GM12878 (cell line): Measurements from ENCODE around the gene ZBTB21. TPM values are rescaled to one million over a fixed set of nuclear protein-coding genes. Genes with fewer than 3 reads are reported as not detected.

ENCODE experiments used
- ATAC-seq: fragments of 200-7000 bp; cut with Tn5 transposase; 3 replicates; pipeline ENCODE4 v1.9.1; 2020; ENCODE audit warnings: mild to moderate bottlenecking, moderate library complexity
- BruUV-seq: library from RNA; stranded (reverse); fragments of 400-500 nt; replicated peaks from 2 replicates; lab custom pipeline; 2021; lab: Mats Ljungman, UMichigan
- CTCF ChIA-PET: fragments of 300-600 bp; sonication (Branson Sonifier 250); formaldehyde crosslinking; extraction: SDS; loops from one replicate; lab custom pipeline; 2021; ENCODE audit warnings: inconsistent platforms; lab: Yijun Ruan, JAX
- POLR2A ChIA-PET: fragments of 350-600 bp; formaldehyde crosslinking; extraction: SDS; loops from one replicate; lab custom pipeline; 2021; ENCODE audit warnings: inconsistent platforms; lab: Charles Lee
- RAD21 ChIA-PET: fragments of 300-600 bp; sonication (Branson Sonifier 250); formaldehyde crosslinking; loops from one replicate; lab custom pipeline; 2023; ENCODE audit warnings: antibody characterized with exemption; ENCODE audit not compliant: unreplicated experiment; lab: Charles Lee
- SMC1A ChIA-PET: fragments of 300-600 bp; sonication (Branson Sonifier 250); formaldehyde crosslinking; loops from one replicate; lab custom pipeline; 2023; ENCODE audit not compliant: unreplicated experiment, uncharacterized antibody; lab: Charles Lee
- DNase-seq: peaks from one replicate; pipeline ENCODE4 v3.0.0-alpha.2; 2011; ENCODE audit warnings: low read depth, low spot score
- FAIRE-seq: peaks from 3 replicates; lab custom pipeline; 2011; peaks lifted over from hg19 to GRCh38; lab: Jason Lieb, UNC
- H2AFZ ChIP-seq: 2 replicates; pipeline ENCODE4 v1.6.0; 2011; ENCODE audit warnings: low read depth, low read length, control low read depth; ENCODE audit not compliant: control insufficient read depth
- H3K27ac ChIP-seq: 2 replicates; pipeline ENCODE4 v1.5.1; 2011; ENCODE audit warnings: control low read depth; ENCODE audit not compliant: control insufficient read depth, insufficient read depth
- H3K27me3 ChIP-seq, 2 experiments: replicated peaks in 1 of 2; 2 replicates each; pipeline versions ENCODE4 v1.6.0 to v1.6.1; 2011; ENCODE audit warnings: low read length in 1 of 2; ENCODE audit not compliant: control insufficient read depth in 2 of 2, insufficient read depth in 2 of 2
- H3K36me3 ChIP-seq, 2 experiments: 2 replicates each; pipeline ENCODE4 v1.5.1; 2011; ENCODE audit warnings: low read length in 1 of 2; ENCODE audit not compliant: control insufficient read depth in 2 of 2, insufficient read depth in 2 of 2
- H3K4me1 ChIP-seq: 2 replicates; pipeline ENCODE4 v1.6.1; 2011; ENCODE audit warnings: mild to moderate bottlenecking, low read length, moderate library complexity, mixed read lengths; ENCODE audit not compliant: control insufficient read depth, insufficient read depth
- H3K4me2 ChIP-seq: 2 replicates; pipeline ENCODE4 v1.6.0; 2011; ENCODE audit warnings: control low read depth; ENCODE audit not compliant: control insufficient read depth, insufficient read depth
- H3K4me3 ChIP-seq: fragments of 200-600 bp; sonication (generic); 2 replicates; pipeline ENCODE4 v1.5.1; 2016
- H3K79me2 ChIP-seq: 2 replicates; pipeline ENCODE4 v1.6.0; 2011; ENCODE audit warnings: low read length; ENCODE audit not compliant: control insufficient read depth, insufficient read depth
- H3K9ac ChIP-seq: 2 replicates; pipeline ENCODE4 v1.8.0; 2011; ENCODE audit warnings: low read length, control low read depth, mixed read lengths; ENCODE audit not compliant: control insufficient read depth, insufficient read depth
- H3K9me3 ChIP-seq: replicated peaks from 3 replicates; pipeline ENCODE4 v1.5.1; 2011; ENCODE audit warnings: mild to moderate bottlenecking, low read length; ENCODE audit not compliant: control insufficient read depth, insufficient read depth
- H4K20me1 ChIP-seq: 2 replicates; pipeline ENCODE4 v1.6.0; 2011; ENCODE audit not compliant: control insufficient read depth, insufficient read depth
- BRCA1 ChIP-seq: IDR thresholded peaks from 2 replicates; pipeline ENCODE4 v1.6.1; 2011; ENCODE audit warnings: low read depth, low read length, improper control_type of control experiment
- CHD1 ChIP-seq: IDR thresholded peaks from 2 replicates; pipeline ENCODE4 v1.6.1; 2012; ENCODE audit warnings: low read depth, low read length, improper control_type of control experiment
- E4F1 ChIP-seq: fragments of 450-650 bp; IDR thresholded peaks from 2 replicates; pipeline ENCODE4 v1.6.1; 2018; ENCODE audit warnings: borderline replicate concordance, mild to moderate bottlenecking; ENCODE audit not compliant: partially characterized antibody
- EGR1 ChIP-seq, 2 experiments: IDR thresholded peaks; 1 replicate in 1 of 2; 2 replicates in 1 of 2; pipeline ENCODE4 v1.6.1; 2011 to 2012; ENCODE audit warnings: low read depth in 2 of 2, low read length in 2 of 2, borderline replicate concordance in 1 of 2, mild to moderate bottlenecking in 1 of 2, moderate library complexity in 1 of 2
- FOXM1 ChIP-seq: IDR thresholded peaks from 2 replicates; pipeline ENCODE4 v1.6.1; 2012; ENCODE audit warnings: low read depth, mild to moderate bottlenecking, inconsistent platforms, low read length, moderate library complexity
- HCFC1 ChIP-seq: fragments of 150-350 bp; IDR thresholded peaks from 2 replicates; pipeline ENCODE4 v1.6.1; 2014; ENCODE audit warnings: low read length
- IRF3 ChIP-seq: fragments of 450-650 bp; IDR thresholded peaks from 2 replicates; pipeline ENCODE4 v1.6.1; 2014; ENCODE audit warnings: mild to moderate bottlenecking
- IRF4 ChIP-seq: IDR thresholded peaks from 2 replicates; pipeline ENCODE4 v1.6.1; 2011; ENCODE audit warnings: low read depth, low read length
- KLF5 ChIP-seq: fragments of 450-650 bp; IDR thresholded peaks from 2 replicates; pipeline ENCODE4 v1.6.1; 2014; ENCODE audit warnings: mild to moderate bottlenecking; ENCODE audit not compliant: partially characterized antibody
- MTA2 ChIP-seq: fragments of 450-650 bp; IDR thresholded peaks from 2 replicates; pipeline ENCODE4 v1.6.1; 2016; ENCODE audit warnings: low read depth, mild to moderate bottlenecking, moderate library complexity
- NFXL1 ChIP-seq: fragments of 450-650 bp; IDR thresholded peaks from 2 replicates; pipeline ENCODE4 v1.6.1; 2017; ENCODE audit warnings: antibody characterized with exemption, mild to moderate bottlenecking, borderline replicate concordance
- POU2F2 ChIP-seq: IDR thresholded peaks from 3 replicates; pipeline ENCODE4 v1.6.1; 2011; ENCODE audit warnings: low read depth, mild to moderate bottlenecking, low read length, borderline replicate concordance
- TCF3 ChIP-seq: IDR thresholded peaks from 2 replicates; pipeline ENCODE4 v1.6.1; 2012; ENCODE audit warnings: low read depth, mild to moderate bottlenecking, low read length, borderline replicate concordance; ENCODE audit not compliant: insufficient read depth
- USF1 ChIP-seq: IDR thresholded peaks from 2 replicates; pipeline ENCODE4 v1.6.1; 2011; ENCODE audit warnings: borderline replicate concordance, low read depth, mild to moderate bottlenecking, moderate library complexity, mixed read lengths, low read length; ENCODE audit not compliant: insufficient read depth; ENCODE audit errors: extremely low read length
- USF2 ChIP-seq: IDR thresholded peaks from 2 replicates; pipeline ENCODE4 v1.6.1; 2011; ENCODE audit warnings: low read depth, low read length, improper control_type of control experiment, borderline replicate concordance
- YY1 ChIP-seq: IDR thresholded peaks from 2 replicates; pipeline ENCODE4 v1.6.1; 2011; ENCODE audit warnings: low read depth, mild to moderate bottlenecking, low read length
- ZNF274 ChIP-seq: IDR thresholded peaks from one replicate; pipeline ENCODE4 v1.8.0; 2011; ENCODE audit not compliant: insufficient read length, insufficient read depth
- WGBS: methylation state at CpG from one replicate; pipeline ENCODE4 v1.1.6; 2016; ENCODE audit warnings: low lambda C conversion rate; ENCODE audit not compliant: insufficient replicate concordance, insufficient coverage; ENCODE audit errors: missing lambda C conversion rate; 5-methylcytosine and 5-hydroxymethylcytosine counted together
- in situ Hi-C: fragments of 300-500 bp; cut with MboI; formaldehyde crosslinking; loops from 9 replicates; pipeline ENCODE4 v1.14.3; 2018; ENCODE audit warnings: mixed read lengths
- intact Hi-C: fragments of 100-400 bp; cut with micrococcal nuclease; formaldehyde crosslinking; loops from one replicate; pipeline ENCODE4 v1.14.2; 2022; ENCODE audit not compliant: unreplicated experiment
- polyA plus RNA-seq, 11 experiments: library from polyadenylated mRNA; depleted of rRNA in 4 of 11; unstranded in 6 of 11; stranded (reverse) in 5 of 11; fragments of >200 nt; fragmentation: Nextera tagmentation in 4 of 11; fragmentation: Illumina TruSeq in 1 of 11; extraction: Ambion mirVana in 4 of 11; extraction: Trizol in 1 of 11; gene quantifications; 1 replicate in 1 of 11; 2 replicates in 10 of 11; pipeline versions ENCODE4 v1.2.1 to v1.2.3, GENCODE V29; 2011 to 2016; ENCODE audit warnings: inconsistent platforms in 2 of 11, missing spikeins in 2 of 11, low read depth in 1 of 11
- total RNA-seq, 4 experiments: library from RNA; depleted of rRNA in 3 of 4; stranded (reverse); fragments of >200 nt in 3 of 4; fragmentation: Illumina TruSeq in 1 of 4; extraction: Trizol in 1 of 4; gene quantifications; 2 replicates each; pipeline versions ENCODE4 v1.2.1 to v1.2.3, GENCODE V29; 2013 to 2021

Gene ZBTB21
- total and polyA plus RNA-seq, 10 of the 15 experiments (the other 5 are each of a cell fraction or from before 2014, with no cell fraction given), result 1.8 to 21.6 (median 10.6) TPM

- TF ChIP-seq POU2F2, result no peak
- TF ChIP-seq BRCA1, result no peak
Measured at GRCh38 chr21:42043201-42043895, 33.2 kb upstream of the ZBTB21 start (continued).

- ATAC-seq (no peak), FAIRE-seq (no peak), DNase-seq (no peak)
- in situ Hi-C loops, result loop anchor here (10.0 kb wide), 1 partner anchor 62 kb away; no protein-coding TSS in a partner anchor
- Histone ChIP-seq H3K9ac (no peak overlapping the region), H2AFZ (no peak overlapping the region), H3K27ac (no peak overlapping the region), H4K20me1 (no peaks in the 10 kb centered on the region), H3K27me3 (no peaks in the 10 kb centered on the region; a peak in 2 of 4 replicates), H3K4me3 (no peak overlapping the region), H3K79me2 (no peaks in the 10 kb centered on the region), H3K9me3 (no peaks in the 10 kb centered on the region), H3K4me1 (no peaks in the 10 kb centered on the region), H3K36me3 (no peaks in the 10 kb centered on the region), H3K4me2 (no peak overlapping the region)
- ChIA-PET POLR2A (interaction anchor here (0.8 kb wide), 1 partner anchor 22 kb away, joined by 3 read pairs; no protein-coding TSS in a partner anchor), CTCF (interaction anchor here (0.9 kb wide), 1 partner anchor 75 kb away, joined by 3 read pairs; no protein-coding TSS in a partner anchor), SMC1A (no interaction called here), RAD21 (no interaction called here)
- intact Hi-C loops, result no loop called here
- BruUV-seq, result no TSS peak
- 45% methylated on average over 9 of the region's 9 CpGs for WGBS
- no peak for TF ChIP-seq IRF3
- no peak for TF ChIP-seq YY1
- TF ChIP-seq HCFC1, result no peak
- TF ChIP-seq USF1, result no peak
- no peak for TF ChIP-seq NFXL1
- no peak for TF ChIP-seq ZNF274
- TF ChIP-seq MTA2, result no peak
- no peak for TF ChIP-seq E4F1
- no peak for TF ChIP-seq TCF3
- no peak for TF ChIP-seq USF2
- TF ChIP-seq FOXM1, result no peak
- no peak for TF ChIP-seq EGR1 (IDR thresholded peaks at IDR 0.05; ENCODE audit: borderline replicate concordance in 1 of 2, low read depth in 2 of 2, low read length in 2 of 2)
- no peak for TF ChIP-seq CHD1
- TF ChIP-seq IRF4, result no peak
- TF ChIP-seq KLF5, result no peak
Measured at GRCh38 chr21:42042651-42043050, 32.5 kb upstream of the ZBTB21 start.
